Activated CD8-positive, alpha-beta T cell treated with anti-CD3 and anti-CD28 coated beads for 36 hours (primary cell): ENCODE results near the gene SMARCA2. TPM values are rescaled to one million over a fixed set of nuclear protein-coding genes. Genes with fewer than 3 reads are reported as not detected.

Experiments used
- ATAC-seq: fragments of 200-7000 bp; cut with Tn5 transposase; one replicate; pipeline ENCODE4 v1.10.0; 2021; ENCODE audit warnings: mild to moderate bottlenecking, moderate library complexity
- CTCF ChIA-PET: fragments of 350-600 bp; sonication (Branson Sonifier 250); formaldehyde crosslinking; loops from one replicate; lab custom pipeline; 2021; ENCODE audit warnings: antibody characterized with exemption; lab: Charles Lee
- POLR2A ChIA-PET: fragments of 350-600 bp; sonication (Branson Sonifier 250); formaldehyde crosslinking; loops from one replicate; lab custom pipeline; 2021; ENCODE audit warnings: antibody characterized with exemption; lab: Charles Lee
- DNase-seq: peaks from one replicate; pipeline ENCODE4 v3.0.0-alpha.2; 2020
- H3K27ac Mint-ChIP-seq: one replicate; pipeline ENCODE4 v1.8.0; 2021; ENCODE audit warnings: mild to moderate bottlenecking, mixed read lengths
- H3K27me3 Mint-ChIP-seq: one replicate; pipeline ENCODE4 v1.8.0; 2021; ENCODE audit warnings: mixed read lengths
- H3K36me3 Mint-ChIP-seq: one replicate; pipeline ENCODE4 v1.8.0; 2021; ENCODE audit warnings: low read depth, mixed read lengths
- H3K4me1 Mint-ChIP-seq: one replicate; pipeline ENCODE4 v1.8.0; 2021; ENCODE audit warnings: low read depth, mixed read lengths
- H3K4me3 Mint-ChIP-seq: one replicate; pipeline ENCODE4 v1.8.0; 2021; ENCODE audit warnings: mild to moderate bottlenecking, moderate library complexity, mixed read lengths
- H3K9me3 Mint-ChIP-seq: one replicate; pipeline ENCODE4 v1.8.0; 2021; ENCODE audit warnings: mixed read lengths
- intact Hi-C: fragments of 100-400 bp; cut with micrococcal nuclease; formaldehyde crosslinking; loops from one replicate; pipeline ENCODE4 v1.10.0; 2022
- total RNA-seq, 2 experiments: library from RNA; stranded (reverse); gene quantifications; one replicate each; pipeline ENCODE4 v1.2.3, GENCODE V29; 2021
- TF ChIP-seq, protein P1 (sequence below): fragments of 200-600 bp; IDR thresholded peaks from one replicate; pipeline ENCODE4 v1.8.0; 2022; ENCODE audit warnings: antibody characterized with exemption, mild to moderate bottlenecking

SMARCA2 gene
- total RNA-seq, 2 experiments from 2014 or later = 94.7 to 99.4 TPM

DNA sequence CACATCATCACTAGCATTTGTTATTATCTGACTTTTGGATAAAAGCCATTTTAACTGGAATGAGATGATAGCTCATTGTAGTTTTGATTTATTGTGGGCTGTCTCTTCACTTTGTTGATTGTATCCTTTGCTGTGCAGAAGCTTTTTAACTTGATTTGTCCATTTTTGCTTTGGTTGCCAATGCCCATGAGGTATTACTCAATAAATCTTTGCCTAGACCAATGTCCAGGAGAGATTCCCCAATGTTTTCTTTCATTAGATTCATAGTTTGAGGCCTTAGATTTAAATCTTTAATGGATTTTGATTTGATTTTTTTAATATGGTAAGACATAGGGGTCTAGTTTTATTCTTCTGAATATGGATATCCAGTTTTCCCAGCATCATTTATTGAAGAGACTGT lies 28.8 kb upstream of the SMARCA2 start:
- no peaks in the 10 kb centered on the region for H3K27me3 Mint-ChIP-seq
- TF ChIP-seq, protein P1, sequence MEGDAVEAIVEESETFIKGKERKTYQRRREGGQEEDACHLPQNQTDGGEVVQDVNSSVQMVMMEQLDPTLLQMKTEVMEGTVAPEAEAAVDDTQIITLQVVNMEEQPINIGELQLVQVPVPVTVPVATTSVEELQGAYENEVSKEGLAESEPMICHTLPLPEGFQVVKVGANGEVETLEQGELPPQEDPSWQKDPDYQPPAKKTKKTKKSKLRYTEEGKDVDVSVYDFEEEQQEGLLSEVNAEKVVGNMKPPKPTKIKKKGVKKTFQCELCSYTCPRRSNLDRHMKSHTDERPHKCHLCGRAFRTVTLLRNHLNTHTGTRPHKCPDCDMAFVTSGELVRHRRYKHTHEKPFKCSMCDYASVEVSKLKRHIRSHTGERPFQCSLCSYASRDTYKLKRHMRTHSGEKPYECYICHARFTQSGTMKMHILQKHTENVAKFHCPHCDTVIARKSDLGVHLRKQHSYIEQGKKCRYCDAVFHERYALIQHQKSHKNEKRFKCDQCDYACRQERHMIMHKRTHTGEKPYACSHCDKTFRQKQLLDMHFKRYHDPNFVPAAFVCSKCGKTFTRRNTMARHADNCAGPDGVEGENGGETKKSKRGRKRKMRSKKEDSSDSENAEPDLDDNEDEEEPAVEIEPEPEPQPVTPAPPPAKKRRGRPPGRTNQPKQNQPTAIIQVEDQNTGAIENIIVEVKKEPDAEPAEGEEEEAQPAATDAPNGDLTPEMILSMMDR = no peak
- intact Hi-C loops = no loop called here

DNA sequence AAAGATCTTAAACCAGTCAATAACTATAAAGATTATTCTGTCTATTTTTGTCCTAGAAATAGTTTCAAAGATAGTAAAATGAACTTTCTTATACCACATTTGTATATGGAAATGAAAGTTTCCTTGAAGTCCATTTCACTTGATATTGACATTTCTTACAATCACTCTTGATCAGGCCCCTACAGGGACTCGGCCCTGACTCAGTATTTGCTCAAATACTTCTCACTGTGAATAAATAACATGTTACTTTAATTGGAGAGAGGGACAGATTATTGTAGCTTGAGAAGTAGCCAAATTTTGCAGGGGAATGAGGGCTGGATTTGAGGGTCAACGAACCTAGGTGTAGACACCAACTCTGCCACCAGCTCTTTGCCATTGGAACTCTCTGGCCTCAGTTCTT lies 25.6 kb upstream of the SMARCA2 start:
- TF ChIP-seq, protein P1 = no peak
- DNase-seq = no peak
- H3K4me3 Mint-ChIP-seq = no peak overlapping the region
- intact Hi-C loops = no loop called here
- H3K27ac Mint-ChIP-seq = no peak overlapping the region
- no peak for ATAC-seq
- no peaks in the 10 kb centered on the region for H3K9me3 Mint-ChIP-seq
- H3K4me1 Mint-ChIP-seq = no peaks in the 10 kb centered on the region
- CTCF ChIA-PET = no interaction called here
- POLR2A ChIA-PET = no interaction called here
- H3K36me3 Mint-ChIP-seq = no peaks in the 10 kb centered on the region
- H3K27me3 Mint-ChIP-seq = no peaks in the 10 kb centered on the region

More for the DNA sequence above, 28.8 kb upstream of the SMARCA2 start:
- ATAC-seq (no peak), DNase-seq (no peak)
- Mint-ChIP-seq H3K4me3 (no peak overlapping the region), H3K4me1 (no peaks in the 10 kb centered on the region), H3K9me3 (no peaks in the 10 kb centered on the region), H3K36me3 (no peaks in the 10 kb centered on the region), H3K27ac (no peak overlapping the region)
- ChIA-PET CTCF (no interaction called here), POLR2A (no interaction called here)

GRCh38 chr9:1994180-1994579 lies 21.0 kb upstream of the SMARCA2 start:
- Mint-ChIP-seq H3K27me3 (no peaks in the 10 kb centered on the region), H3K9me3 (no peaks in the 10 kb centered on the region), H3K27ac (no peak overlapping the region), H3K36me3 (no peaks in the 10 kb centered on the region), H3K4me1 (no peaks in the 10 kb centered on the region), H3K4me3 (no peak overlapping the region)
- ChIA-PET CTCF (no interaction called here), POLR2A (no interaction called here)
- no peak for DNase-seq
- intact Hi-C loops = no loop called here
- no peak for ATAC-seq
- TF ChIP-seq, protein P1 = no peak

GRCh38 chr9:1995084-1995483 lies 20.1 kb upstream of the SMARCA2 start:
- ATAC-seq (no peak), DNase-seq (no peak)
- Mint-ChIP-seq H3K4me3 (no peak overlapping the region), H3K27ac (no peak overlapping the region), H3K27me3 (no peaks in the 10 kb centered on the region), H3K9me3 (no peaks in the 10 kb centered on the region), H3K4me1 (no peaks in the 10 kb centered on the region), H3K36me3 (no peaks in the 10 kb centered on the region)
- ChIA-PET POLR2A (no interaction called here), CTCF (no interaction called here)
- TF ChIP-seq, protein P1 = no peak
- intact Hi-C loops = no loop called here

DNA sequence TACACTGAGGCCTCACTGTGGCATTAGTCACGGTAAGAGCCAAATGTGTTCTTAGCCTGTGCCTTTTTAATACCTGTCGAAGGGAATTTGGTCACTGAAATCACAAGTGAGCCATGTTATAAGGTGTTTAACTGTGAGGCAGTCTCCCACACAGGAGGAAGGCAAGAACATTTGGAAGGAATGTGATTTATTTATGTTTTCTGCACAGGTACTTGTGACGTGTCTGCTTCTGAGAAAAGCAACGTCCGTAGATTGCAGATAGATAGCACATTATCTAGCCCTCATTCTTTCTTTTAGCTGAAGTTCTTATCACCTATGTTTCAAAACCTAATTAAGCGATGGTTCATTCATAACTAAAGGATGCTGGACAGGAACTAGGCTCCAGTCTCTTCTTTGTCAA lies 19.0 kb upstream of the SMARCA2 start:
- H3K36me3 Mint-ChIP-seq = no peaks in the 10 kb centered on the region
- DNase-seq (no peak), ATAC-seq (no peak)
- TF ChIP-seq, protein P1 = no peak
- ChIA-PET POLR2A (no interaction called here), CTCF (no interaction called here)
- H3K9me3 Mint-ChIP-seq = no peaks in the 10 kb centered on the region
- no peak overlapping the region for H3K27ac Mint-ChIP-seq
- intact Hi-C loops = no loop called here
- no peak overlapping the region for H3K4me3 Mint-ChIP-seq
- no peaks in the 10 kb centered on the region for H3K4me1 Mint-ChIP-seq
- H3K27me3 Mint-ChIP-seq = no peaks in the 10 kb centered on the region
